NCI-H69 (cell line): ENCODE data around the gene OR10Z1.

ENCODE experiments used
- DNase-seq: peaks from one replicate; lab custom pipeline; 2025; lab: John Stamatoyannopoulos, UW

OR10Z1 gene

DNA sequence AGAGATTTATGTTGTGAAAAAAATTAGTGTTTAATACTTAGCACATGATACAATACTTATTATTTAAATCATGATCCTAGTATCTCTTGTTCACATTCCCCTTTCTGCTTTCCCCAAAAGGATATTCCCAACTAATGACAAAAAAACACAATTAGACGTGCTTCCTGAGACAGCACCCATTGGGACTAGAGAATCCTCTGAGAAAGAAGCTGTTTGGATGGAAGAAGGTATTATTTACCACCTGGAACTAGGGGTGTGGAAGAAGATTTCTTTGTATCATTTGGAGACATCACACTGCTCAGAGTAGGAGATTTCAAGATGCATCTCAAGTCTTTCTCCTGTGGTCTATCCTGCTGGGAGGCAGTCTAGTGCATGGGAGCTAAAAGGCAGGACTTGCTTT lies at the start of gene OR10Z1:
TSS of gene OR10Z1 (plus strand) at position 301 of the 400 bp plus-strand sequence. CDS start 1,171 bp downstream, outside the sequence.
- no peak for DNase-seq

DNA sequence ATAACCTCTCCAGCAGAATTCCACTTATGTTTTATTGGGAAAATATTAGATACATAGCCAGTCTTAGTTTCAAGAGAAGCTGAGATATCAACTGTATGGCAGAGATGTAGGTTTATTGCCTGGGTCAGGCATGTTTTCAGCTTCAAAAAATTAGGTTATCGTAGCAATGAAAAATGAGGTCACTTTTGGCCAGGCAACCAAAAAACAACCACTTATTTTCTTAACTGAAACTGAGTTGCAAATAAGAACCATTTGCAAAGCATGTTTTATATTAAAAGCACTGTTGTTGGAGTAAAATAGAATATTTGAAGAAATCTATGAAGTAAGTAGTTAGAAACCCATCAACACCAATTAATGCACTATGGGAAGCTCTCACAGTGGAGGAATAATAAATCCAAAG lies 45.4 kb upstream of the OR10Z1 start:
- DNase-seq, result no peak

DNA sequence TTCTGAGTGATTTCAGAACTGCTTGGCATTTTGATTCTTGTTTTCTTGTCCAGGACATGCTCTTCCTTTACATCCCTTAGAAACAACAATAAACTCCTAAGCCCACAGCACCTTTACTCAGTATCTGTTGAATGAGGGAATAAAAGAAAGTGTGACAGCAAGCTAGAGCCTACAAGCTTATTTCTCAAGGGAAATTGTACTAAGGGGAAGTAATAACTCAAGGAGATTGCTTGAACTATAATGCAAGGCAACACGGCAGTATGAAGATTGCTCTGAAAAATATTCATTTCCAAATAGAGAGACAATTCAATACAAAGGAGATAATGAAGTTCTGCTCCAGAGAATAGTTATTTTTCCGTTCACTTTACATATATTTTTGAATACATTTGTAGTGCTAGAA lies 41.2 kb upstream of the OR10Z1 start:
- DNase-seq, result no peak

- DNase-seq, result no peak
Observed at GRCh38 chr1:158564608-158565007, 40.5 kb upstream of the OR10Z1 start.

- DNase-seq, result no peak
Observed at GRCh38 chr1:158570480-158570879, 34.6 kb upstream of the OR10Z1 start, which contains the start of gene OR6P1. TSS of gene OR6P1 (minus strand) at chr1:158570580. CDS start at chr1:158563604, 6,976 bp downstream.

DNA sequence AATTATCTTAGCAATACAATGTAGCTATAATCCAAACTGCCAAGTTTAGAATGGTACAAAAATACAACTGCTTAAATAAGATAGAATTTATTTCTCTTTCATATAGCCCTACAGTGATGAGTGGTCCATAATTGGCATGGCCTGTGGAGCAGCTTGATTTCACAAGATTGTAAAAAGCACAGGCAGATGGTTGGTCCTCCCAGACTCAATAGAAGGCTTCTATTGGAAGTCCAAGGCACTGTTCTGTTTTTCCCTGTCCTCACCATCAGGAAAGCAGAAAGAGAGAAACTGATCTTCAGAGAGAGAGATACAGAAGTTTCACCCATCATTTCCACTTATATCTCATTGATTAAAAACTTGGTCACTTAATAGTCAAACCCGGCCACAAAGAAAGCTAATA lies 32.8 kb upstream of the OR10Z1 start:
- no peak for DNase-seq

- no peak for DNase-seq
Observed at GRCh38 chr1:158577561-158577960, 27.5 kb upstream of the OR10Z1 start.

GRCh38 chr1:158579733-158580132 lies 25.3 kb upstream of the OR10Z1 start, which contains the start of gene OR10X1:
TSS of gene OR10X1 (minus strand) at chr1:158579899. CDS start at chr1:158579899, 0 bp downstream.
- DNase-seq, result no peak

- DNase-seq, result no peak
Observed at GRCh38 chr1:158583962-158584361, 21.1 kb upstream of the OR10Z1 start.

DNA sequence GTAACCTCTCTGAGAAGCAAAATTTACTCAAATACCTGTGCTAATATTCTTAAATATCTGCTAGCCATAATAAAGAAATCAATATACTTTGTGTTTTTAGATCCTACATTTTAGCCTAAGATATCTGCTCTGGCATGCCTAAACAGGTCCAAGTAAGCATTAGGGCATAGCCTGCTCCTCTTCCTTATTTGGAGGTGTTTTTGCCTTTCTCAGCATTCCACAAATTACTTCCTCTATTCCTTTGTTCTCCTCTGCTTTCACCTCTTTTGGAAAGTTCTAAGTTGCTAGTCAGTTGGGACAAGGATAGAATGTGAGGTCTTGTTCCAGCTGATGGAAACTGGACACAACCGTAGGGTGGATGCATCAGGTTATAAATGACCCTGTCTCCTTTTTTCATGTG lies 18.1 kb upstream of the OR10Z1 start:
- no peak for DNase-seq

GRCh38 chr1:158600735-158601134 lies 4.3 kb upstream of the OR10Z1 start:
- no peak for DNase-seq

GRCh38 chr1:158607296-158607695 lies 2.2 kb downstream of the OR10Z1 start:
- DNase-seq, result no peak

DNA sequence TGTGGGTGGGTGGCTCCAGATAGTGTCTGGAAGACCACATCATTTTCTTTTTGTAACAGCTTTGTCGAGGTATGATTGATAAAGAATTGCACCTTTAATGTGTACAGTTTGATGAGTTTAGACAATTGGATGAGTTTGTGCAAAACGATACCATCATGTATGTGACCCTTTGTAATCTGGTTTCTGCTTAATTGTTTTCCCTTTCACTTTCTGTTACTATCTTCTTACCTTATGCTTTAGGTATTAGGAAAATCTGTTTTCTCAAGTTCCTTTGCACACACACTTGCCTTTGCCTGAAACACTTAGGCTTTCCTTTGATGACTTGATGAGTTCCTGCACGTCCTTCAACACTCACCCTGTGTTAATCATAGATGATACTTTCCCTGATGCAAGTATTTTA lies 6.8 kb downstream of the OR10Z1 start:
- no peak for DNase-seq

- no peak for DNase-seq
Observed at GRCh38 chr1:158613764-158614163, 8.7 kb downstream of the OR10Z1 start.

DNA sequence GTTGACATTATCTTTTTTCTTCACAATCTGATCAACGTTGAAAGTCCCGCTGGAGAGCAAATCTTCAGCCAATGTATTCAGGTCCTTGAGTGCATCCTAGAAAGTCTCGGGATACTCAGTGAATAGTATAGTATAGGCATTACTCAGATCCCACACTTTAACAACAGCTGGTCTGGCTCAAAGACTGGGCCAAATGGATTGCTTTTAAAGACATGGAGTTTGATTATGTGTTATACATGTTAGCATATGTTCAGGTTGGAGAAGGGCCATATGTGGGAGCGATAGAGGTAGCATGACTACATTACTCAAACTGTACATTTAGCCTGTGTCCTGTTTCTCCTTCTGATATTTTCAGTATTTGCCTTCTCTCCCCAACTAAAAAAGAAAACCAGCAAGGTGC lies 33.1 kb downstream of the OR10Z1 start:
- DNase-seq, result no peak

DNA sequence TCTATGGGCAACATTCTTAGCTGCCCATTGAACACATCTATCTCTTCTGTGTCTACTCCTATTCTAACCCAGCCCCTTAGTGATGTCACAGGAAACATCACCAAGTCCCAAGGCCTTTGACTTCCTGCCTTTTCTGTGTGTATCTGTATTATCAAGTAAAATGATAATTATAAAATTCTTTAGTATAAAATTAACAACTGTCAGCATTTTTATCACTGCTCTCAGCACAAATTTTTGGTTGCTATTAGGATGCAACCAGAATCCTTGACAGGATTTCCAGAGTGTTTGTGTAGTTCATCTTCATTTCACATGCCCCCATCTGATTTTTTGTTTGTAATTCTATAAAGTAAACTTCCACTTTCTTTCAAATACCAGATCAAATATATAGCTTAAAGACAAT lies 33.8 kb downstream of the OR10Z1 start:
- DNase-seq, result no peak

DNA sequence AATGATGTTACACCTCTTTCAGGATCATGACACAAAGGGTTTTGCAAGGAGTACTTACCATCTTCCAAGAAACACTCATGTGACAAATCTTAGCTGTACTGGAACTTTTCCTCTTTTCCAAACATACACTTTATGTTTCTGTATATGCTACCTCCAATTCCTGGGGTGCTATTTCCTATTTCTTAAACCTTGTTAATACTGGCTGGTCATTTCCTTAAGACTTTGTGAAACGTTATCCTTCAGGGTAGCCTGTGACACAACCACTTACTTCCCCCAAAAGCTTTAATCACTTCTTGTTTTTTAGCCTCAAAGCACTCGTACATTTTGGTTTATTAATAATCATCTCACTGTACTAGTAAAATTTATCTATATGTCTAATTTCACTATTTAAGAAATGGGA lies 39.4 kb downstream of the OR10Z1 start:
- no peak for DNase-seq

- DNase-seq, result no peak
Observed at GRCh38 chr1:158646465-158646864, 41.4 kb downstream of the OR10Z1 start.

GRCh38 chr1:158649052-158649451 lies 44.0 kb downstream of the OR10Z1 start:
- DNase-seq, result no peak

DNA sequence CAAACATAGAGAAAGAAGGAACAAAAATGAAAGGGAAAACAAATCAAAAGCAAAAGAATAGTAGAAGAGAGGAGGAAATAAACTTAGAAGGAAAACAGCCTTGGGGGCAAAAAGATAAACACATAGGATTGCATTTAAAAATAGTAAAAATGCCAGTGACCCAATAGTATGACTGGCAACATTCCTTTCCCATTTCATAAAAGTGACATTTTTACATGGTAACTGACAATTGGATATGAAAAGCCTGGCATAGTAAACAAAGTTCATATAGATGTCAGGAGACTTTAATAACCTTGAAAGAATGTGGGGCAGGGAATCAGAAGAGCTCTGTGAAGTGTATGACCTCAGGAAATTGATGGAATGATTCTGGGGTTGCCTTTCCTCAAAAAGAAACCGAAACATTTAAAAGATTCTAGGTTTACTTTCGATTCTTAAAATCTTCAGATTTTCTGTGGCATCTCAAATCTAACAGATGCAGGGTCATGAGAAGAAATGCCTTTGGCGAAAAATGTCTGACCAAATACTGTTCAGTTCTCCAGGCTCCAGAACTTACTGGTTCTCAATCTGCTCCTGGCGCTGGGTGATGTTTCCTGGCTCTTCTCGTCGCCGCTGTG lies 47.8 kb downstream of the OR10Z1 start:
- DNase-seq, result no peak

GRCh38 chr1:158654086-158654485 lies 49.0 kb downstream of the OR10Z1 start:
- DNase-seq, result no peak

GRCh38 chr1:158654571-158654970 lies 49.5 kb downstream of the OR10Z1 start:
- DNase-seq, result no peak
